Thoracic aorta (tissue), 2 donors: ENCODE data around the gene GPLD1. TPM values are rescaled to one million over a fixed set of nuclear protein-coding genes. Genes with fewer than 3 reads are reported as not detected.

ENCODE experiments used
- ATAC-seq: fragments of 150-250 bp; one replicate; pipeline ENCODE4 v1.8.0; 2017; ENCODE audit warnings: low read depth; ENCODE audit not compliant: insufficient number of reproducible peaks, low FRiP score
- DNase-seq: peaks from one replicate; pipeline ENCODE4 v3.0.0-alpha.2; 2020; ENCODE audit warnings: low spot score
- H3K27ac ChIP-seq, 2 donors: fragments of 200-600 bp; sonication (generic); 1 replicate in 1 of 2; 2 replicates in 1 of 2; pipeline ENCODE4 v1.5.1; 2016; ENCODE audit warnings: mild to moderate bottlenecking in 2 of 2, moderate library complexity in 2 of 2
- H3K27me3 ChIP-seq: fragments of 200-600 bp; sonication (generic); replicated peaks from 2 replicates; pipeline ENCODE4 v1.6.0; 2016; ENCODE audit warnings: mild to moderate bottlenecking; ENCODE audit not compliant: insufficient read depth
- H3K36me3 ChIP-seq: fragments of 200-600 bp; sonication (generic); one replicate; pipeline ENCODE4 v1.5.1; 2016
- H3K4me1 ChIP-seq, 2 donors: fragments of 200-600 bp; sonication (generic); 1 replicate in 1 of 2; 2 replicates in 1 of 2; pipeline versions ENCODE4 v1.5.1 to v1.6.0; 2016; ENCODE audit warnings: low read depth in 2 of 2, mild to moderate bottlenecking in 1 of 2; ENCODE audit not compliant: control insufficient read depth in 1 of 2
- H3K4me3 ChIP-seq: fragments of 200-600 bp; sonication (generic); 2 replicates; pipeline ENCODE4 v1.5.1; 2016; ENCODE audit warnings: mild to moderate bottlenecking
- H3K9me3 ChIP-seq: fragments of 200-600 bp; sonication (generic); 2 replicates; pipeline ENCODE4 v1.5.1; 2016
- total RNA-seq, 2 donors: library from RNA; depleted of rRNA; stranded (reverse); fragments of >200 nt; gene quantifications; one replicate each; pipeline versions ENCODE4 v1.1.0 to v1.2.3, GENCODE V29; 2016
- TF ChIP-seq, protein P1 (sequence below): fragments of 200-600 bp; sonication (generic); IDR thresholded peaks from one replicate; pipeline ENCODE4 v1.5.1; 2019; ENCODE audit warnings: antibody characterized with exemption

The GPLD1 gene
- total RNA-seq, 2 donors from 2014 or later = 22.3 to 30.3 TPM

DNA sequence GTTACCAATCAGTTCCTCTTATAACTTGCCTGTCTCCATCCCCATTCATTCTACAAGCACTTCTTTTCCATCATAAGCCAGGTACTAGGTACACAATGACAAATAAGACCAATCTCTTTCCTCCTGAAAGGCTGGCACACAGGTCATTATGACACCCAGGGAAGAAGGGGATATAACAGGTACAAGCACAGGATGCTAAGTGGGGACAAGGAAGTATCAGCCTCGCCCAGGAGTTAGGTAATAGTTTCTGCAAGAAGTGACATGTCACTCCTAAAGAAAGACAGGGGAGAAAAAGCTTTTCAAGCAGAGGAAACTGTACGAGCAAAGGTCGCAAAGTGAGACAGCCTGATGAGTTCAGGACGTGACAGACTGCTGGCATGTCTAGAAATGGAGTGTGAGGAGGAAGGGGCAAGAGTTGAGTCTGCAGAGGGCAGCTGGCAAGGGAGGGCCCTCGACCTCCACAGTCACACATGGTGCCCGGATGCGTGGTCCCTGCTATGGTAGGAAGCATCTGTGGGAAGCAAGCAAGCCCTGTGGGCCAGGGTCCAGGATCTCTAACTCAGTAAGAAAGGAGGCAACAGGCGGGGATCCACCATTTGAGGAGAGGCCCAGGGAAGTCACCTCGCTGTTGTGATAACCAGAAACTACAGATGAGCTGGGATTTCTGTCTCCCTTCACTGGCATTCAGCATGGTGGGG is 40.4 kb downstream of the GPLD1 start:
- no peaks in the 10 kb centered on the region for H3K9me3 ChIP-seq
- TF ChIP-seq, protein P1, sequence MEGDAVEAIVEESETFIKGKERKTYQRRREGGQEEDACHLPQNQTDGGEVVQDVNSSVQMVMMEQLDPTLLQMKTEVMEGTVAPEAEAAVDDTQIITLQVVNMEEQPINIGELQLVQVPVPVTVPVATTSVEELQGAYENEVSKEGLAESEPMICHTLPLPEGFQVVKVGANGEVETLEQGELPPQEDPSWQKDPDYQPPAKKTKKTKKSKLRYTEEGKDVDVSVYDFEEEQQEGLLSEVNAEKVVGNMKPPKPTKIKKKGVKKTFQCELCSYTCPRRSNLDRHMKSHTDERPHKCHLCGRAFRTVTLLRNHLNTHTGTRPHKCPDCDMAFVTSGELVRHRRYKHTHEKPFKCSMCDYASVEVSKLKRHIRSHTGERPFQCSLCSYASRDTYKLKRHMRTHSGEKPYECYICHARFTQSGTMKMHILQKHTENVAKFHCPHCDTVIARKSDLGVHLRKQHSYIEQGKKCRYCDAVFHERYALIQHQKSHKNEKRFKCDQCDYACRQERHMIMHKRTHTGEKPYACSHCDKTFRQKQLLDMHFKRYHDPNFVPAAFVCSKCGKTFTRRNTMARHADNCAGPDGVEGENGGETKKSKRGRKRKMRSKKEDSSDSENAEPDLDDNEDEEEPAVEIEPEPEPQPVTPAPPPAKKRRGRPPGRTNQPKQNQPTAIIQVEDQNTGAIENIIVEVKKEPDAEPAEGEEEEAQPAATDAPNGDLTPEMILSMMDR = no peak
- H3K27ac ChIP-seq = no peak overlapping the region
- peaks cover 8% of the 10 kb centered on the region for H3K36me3 ChIP-seq
- H3K27me3 ChIP-seq = no peaks in the 10 kb centered on the region
- H3K4me3 ChIP-seq = no peak overlapping the region
- ATAC-seq (no peak), DNase-seq (no peak)
- H3K4me1 ChIP-seq = no peaks in the 10 kb centered on the region

DNA sequence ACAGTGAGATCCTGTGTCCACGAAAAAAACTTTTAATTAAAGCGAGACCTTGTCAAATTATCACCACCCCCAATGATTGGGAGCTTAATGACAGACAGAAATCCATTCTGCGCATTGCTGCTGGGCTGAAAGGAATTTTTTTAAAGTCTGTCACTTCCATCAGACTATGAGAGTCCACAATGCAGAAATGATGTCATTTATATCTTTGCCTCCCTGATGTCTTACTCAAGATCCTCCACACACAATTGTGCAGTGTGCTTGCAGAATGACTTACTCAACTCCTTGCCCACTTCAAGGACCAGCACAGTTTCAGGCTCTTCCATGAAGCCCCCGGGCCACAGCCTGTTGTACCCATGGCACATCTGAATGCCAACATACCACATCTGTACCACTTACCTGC is 41.0 kb downstream of the GPLD1 start:
- no peak for ATAC-seq
- TF ChIP-seq, protein P1 = no peak

DNA sequence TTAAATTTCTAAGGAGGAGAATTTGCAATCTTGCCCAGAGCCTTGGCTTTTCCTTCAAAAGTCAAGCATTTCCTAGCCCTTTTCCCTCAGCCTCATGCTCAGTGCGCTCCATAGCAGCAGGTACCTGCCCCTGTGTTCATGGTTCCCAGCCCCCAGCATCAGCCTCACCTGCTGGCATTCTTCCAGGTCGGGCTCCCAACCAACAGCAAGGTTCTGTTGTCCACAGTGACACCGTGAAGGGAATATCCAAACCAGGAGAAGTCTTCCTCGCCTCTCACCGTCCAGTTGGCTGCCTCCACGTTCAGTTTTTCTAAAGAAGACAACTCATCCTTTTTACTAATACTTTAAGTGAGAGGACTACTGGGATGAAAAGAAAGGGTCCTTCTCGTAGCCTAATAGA is 42.7 kb downstream of the GPLD1 start:
- H3K27me3 ChIP-seq = no peaks in the 10 kb centered on the region
- H3K4me1 ChIP-seq = no peaks in the 10 kb centered on the region
- no peak overlapping the region for H3K4me3 ChIP-seq
- peaks cover 8% of the 10 kb centered on the region for H3K36me3 ChIP-seq
- ATAC-seq = no peak
- DNase-seq = no peak
- TF ChIP-seq, protein P1 = no peak
- H3K9me3 ChIP-seq = no peaks in the 10 kb centered on the region
- H3K27ac ChIP-seq = no peak overlapping the region

More for the DNA sequence above, 41.0 kb downstream of the GPLD1 start:
- no peak overlapping the region for H3K27ac ChIP-seq
- peaks cover 8% of the 10 kb centered on the region for H3K36me3 ChIP-seq
- H3K4me3 ChIP-seq = no peak overlapping the region
- no peak for DNase-seq
- H3K4me1 ChIP-seq = no peaks in the 10 kb centered on the region
- no peaks in the 10 kb centered on the region for H3K27me3 ChIP-seq
- no peaks in the 10 kb centered on the region for H3K9me3 ChIP-seq

DNA sequence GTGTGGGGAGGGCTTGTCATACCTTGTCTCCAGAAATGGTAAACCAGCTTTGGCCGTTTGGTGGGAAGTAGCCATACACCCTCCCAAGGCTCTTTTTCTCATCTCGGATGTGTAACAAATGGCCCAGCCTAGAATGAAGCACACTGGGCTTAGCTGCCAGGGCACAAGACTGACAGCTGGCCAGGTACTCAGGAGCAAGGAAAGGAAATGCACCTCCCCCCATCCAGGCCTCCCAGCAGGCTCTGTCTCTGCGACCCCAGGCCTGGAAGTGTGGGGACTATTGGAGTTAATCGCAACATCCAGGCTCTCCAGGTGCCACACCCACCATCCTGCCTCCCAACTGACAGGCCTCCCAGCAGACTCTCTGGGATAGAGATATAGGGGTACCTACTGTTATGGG is 43.7 kb downstream of the GPLD1 start:
- H3K4me1 ChIP-seq = no peaks in the 10 kb centered on the region
- no peaks in the 10 kb centered on the region for H3K9me3 ChIP-seq
- ATAC-seq (no peak), DNase-seq (no peak)
- H3K27ac ChIP-seq = no peak overlapping the region
- H3K36me3 ChIP-seq = peaks cover 8% of the 10 kb centered on the region
- no peaks in the 10 kb centered on the region for H3K27me3 ChIP-seq
- TF ChIP-seq, protein P1 = no peak
- H3K4me3 ChIP-seq = no peak overlapping the region

DNA sequence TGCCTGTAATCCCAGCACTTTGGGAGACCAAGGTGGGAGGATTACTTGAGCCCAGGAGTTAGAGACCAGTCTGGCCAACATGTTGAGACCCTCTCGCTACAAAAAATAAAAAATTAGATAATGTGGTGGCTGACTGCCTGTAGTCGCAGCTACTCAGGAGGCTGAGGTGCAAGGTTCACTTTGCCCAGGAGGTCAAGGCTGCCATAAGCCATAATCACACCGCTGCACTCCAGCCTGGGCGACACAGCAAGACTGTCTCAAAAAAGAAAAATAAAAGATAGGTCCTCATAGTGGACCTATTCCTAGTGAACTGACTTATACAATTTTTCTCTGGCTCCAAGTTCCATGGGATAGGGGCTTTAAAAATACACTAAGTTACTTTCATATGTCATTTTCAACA is 44.8 kb downstream of the GPLD1 start:
- Histone ChIP-seq H3K27me3 (no peaks in the 10 kb centered on the region), H3K27ac (no peak overlapping the region), H3K36me3 (peaks cover 8% of the 10 kb centered on the region), H3K9me3 (no peaks in the 10 kb centered on the region), H3K4me1 (no peaks in the 10 kb centered on the region), H3K4me3 (no peak overlapping the region)
- no peak for ATAC-seq
- TF ChIP-seq, protein P1 = no peak
- no peak for DNase-seq
